ENCODE data around the gene WRAP73.

DNA sequence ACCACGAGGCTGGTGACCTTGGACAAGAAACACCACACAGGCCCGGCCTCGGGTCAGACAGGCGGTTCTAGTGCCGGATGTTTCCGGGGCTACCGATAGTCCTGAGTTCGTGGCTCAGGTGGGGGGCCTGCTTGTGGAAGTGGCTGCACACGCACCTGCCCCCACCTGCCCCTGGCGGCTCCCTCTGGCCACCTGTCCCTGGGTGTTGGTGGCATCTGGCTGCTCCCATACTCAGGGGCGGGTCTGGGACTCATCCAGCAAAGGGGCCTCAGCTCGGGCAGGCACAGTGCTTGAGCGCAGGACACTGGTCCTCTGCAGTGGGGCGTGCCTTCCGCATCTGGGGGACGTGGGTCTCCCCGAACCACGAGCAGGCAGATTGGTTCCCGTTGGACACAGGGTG, 36.0 kb upstream of the WRAP73 start:
- TF ChIP-seq, protein P1, sequence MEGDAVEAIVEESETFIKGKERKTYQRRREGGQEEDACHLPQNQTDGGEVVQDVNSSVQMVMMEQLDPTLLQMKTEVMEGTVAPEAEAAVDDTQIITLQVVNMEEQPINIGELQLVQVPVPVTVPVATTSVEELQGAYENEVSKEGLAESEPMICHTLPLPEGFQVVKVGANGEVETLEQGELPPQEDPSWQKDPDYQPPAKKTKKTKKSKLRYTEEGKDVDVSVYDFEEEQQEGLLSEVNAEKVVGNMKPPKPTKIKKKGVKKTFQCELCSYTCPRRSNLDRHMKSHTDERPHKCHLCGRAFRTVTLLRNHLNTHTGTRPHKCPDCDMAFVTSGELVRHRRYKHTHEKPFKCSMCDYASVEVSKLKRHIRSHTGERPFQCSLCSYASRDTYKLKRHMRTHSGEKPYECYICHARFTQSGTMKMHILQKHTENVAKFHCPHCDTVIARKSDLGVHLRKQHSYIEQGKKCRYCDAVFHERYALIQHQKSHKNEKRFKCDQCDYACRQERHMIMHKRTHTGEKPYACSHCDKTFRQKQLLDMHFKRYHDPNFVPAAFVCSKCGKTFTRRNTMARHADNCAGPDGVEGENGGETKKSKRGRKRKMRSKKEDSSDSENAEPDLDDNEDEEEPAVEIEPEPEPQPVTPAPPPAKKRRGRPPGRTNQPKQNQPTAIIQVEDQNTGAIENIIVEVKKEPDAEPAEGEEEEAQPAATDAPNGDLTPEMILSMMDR (IDR thresholded peaks at IDR 0.05), result no peak
- TF ChIP-seq POLR2A (IDR thresholded peaks at IDR 0.05), result no peak

All from right lobe of liver (tissue), 4 donors.